Smooth muscle cell (in vitro differentiated cells): ENCODE results near the gene GATAD2B. TPM values are rescaled to one million over a fixed set of nuclear protein-coding genes. Genes with fewer than 3 reads are reported as not detected.

ENCODE experiments used
- DNase-seq: peaks from one replicate; lab custom pipeline; 2025; ENCODE audit not compliant: unreplicated experiment; lab: John Stamatoyannopoulos, UW
- H2AFZ ChIP-seq: fragments of 200-600 bp; sonication (generic); 2 replicates; pipeline ENCODE4 v1.6.0; 2016; ENCODE audit warnings: antibody characterized with exemption, low read depth, mild to moderate bottlenecking
- H3F3A ChIP-seq: fragments of 200-600 bp; sonication (generic); 2 replicates; pipeline ENCODE4 v1.6.0; 2017; ENCODE audit warnings: antibody characterized with exemption, low read depth
- H3K27ac ChIP-seq: fragments of 200-600 bp; sonication (generic); 2 replicates; pipeline ENCODE4 v1.5.1; 2016; ENCODE audit warnings: low read depth, mild to moderate bottlenecking
- H3K27me3 ChIP-seq: fragments of 200-600 bp; sonication (generic); 2 replicates; pipeline ENCODE4 v1.6.1; 2016; ENCODE audit warnings: low read depth, mild to moderate bottlenecking
- H3K36me3 ChIP-seq: fragments of 200-600 bp; sonication (generic); 2 replicates; pipeline ENCODE4 v1.5.1; 2016; ENCODE audit warnings: low read depth
- H3K4me1 ChIP-seq: fragments of 200-600 bp; sonication (generic); 2 replicates; pipeline ENCODE4 v1.5.1; 2016; ENCODE audit warnings: low read depth
- H3K4me2 ChIP-seq: fragments of 200-600 bp; sonication (generic); 2 replicates; pipeline ENCODE4 v1.6.0; 2016; ENCODE audit warnings: mild to moderate bottlenecking
- H3K4me3 ChIP-seq: fragments of 200-600 bp; sonication (generic); 2 replicates; pipeline ENCODE4 v1.5.1; 2016; ENCODE audit warnings: mild to moderate bottlenecking
- H3K79me2 ChIP-seq: fragments of 200-600 bp; sonication (generic); 2 replicates; pipeline ENCODE4 v1.6.0; 2016; ENCODE audit warnings: low read depth, mild to moderate bottlenecking
- H3K9ac ChIP-seq: fragments of 200-600 bp; sonication (generic); 2 replicates; pipeline ENCODE4 v1.6.0; 2016; ENCODE audit warnings: low read depth
- H3K9me3 ChIP-seq: fragments of 200-600 bp; sonication (generic); replicated peaks from 2 replicates; pipeline ENCODE4 v1.5.1; 2016; ENCODE audit warnings: low read depth
- H4K20me1 ChIP-seq: fragments of 200-600 bp; sonication (generic); 2 replicates; pipeline ENCODE4 v1.6.0; 2016; ENCODE audit warnings: low read depth
- CTCF ChIP-seq: fragments of 200-600 bp; sonication (generic); IDR thresholded peaks from 2 replicates; pipeline ENCODE4 v1.5.1; 2017; ENCODE audit warnings: borderline replicate concordance, mild to moderate bottlenecking, antibody characterized with exemption; ENCODE audit not compliant: insufficient read depth, poor library complexity, severe bottlenecking
- WGBS: methylation state at CpG from one replicate; pipeline ENCODE4 v1.1.7; 2016; ENCODE audit warnings: low lambda C conversion rate; 5-methylcytosine and 5-hydroxymethylcytosine counted together
- polyA plus RNA-seq: library from polyadenylated mRNA; unstranded; fragments of >200 nt; fragmentation: Nextera tagmentation; extraction: Ambion mirVana; gene quantifications from 2 replicates; pipeline ENCODE4 v1.2.1, GENCODE V29; 2016
- total RNA-seq: library from RNA; depleted of rRNA; stranded (reverse); fragments of >200 nt; gene quantifications from 2 replicates; pipeline ENCODE4 v1.2.3, GENCODE V29; 2014

The GATAD2B gene
- total and polyA plus RNA-seq, 2 experiments from 2014 or later, result 7.8 to 24.9 TPM

- H3K27ac ChIP-seq, result peak overlapping the region; percentile 36
Measured at GRCh38 chr1:153881751-153882150, 41.0 kb downstream of the GATAD2B start.

GRCh38 chr1:153880962-153881361 lies 41.8 kb downstream of the GATAD2B start:
- Histone ChIP-seq H2AFZ (no peak overlapping the region), H3K9me3 (no peaks in the 10 kb centered on the region), H3F3A (peaks cover 5% of the 10 kb centered on the region), H4K20me1 (peaks cover 99% of the 10 kb centered on the region), H3K79me2 (peaks cover 97% of the 10 kb centered on the region), H3K36me3 (no peaks in the 10 kb centered on the region), H3K4me3 (peak overlapping the region; percentile 30), H3K27ac (peak overlapping the region; percentile 36), H3K9ac (no peak overlapping the region), H3K27me3 (no peaks in the 10 kb centered on the region), H3K4me2 (peak overlapping the region; percentile 62), H3K4me1 (peaks cover 16% of the 10 kb centered on the region)
- TF ChIP-seq CTCF, result no peak
- peak; percentile 47 for DNase-seq
- 35% methylated on average over 5 of the region's 5 CpGs for WGBS

More at GRCh38 chr1:153881751-153882150, 41.0 kb downstream of the GATAD2B start:
- no peak overlapping the region for H2AFZ ChIP-seq
- H3K4me2 ChIP-seq, result peak overlapping the region; percentile 62
- 73% methylated on average over 9 of the region's 9 CpGs for WGBS
- H3K9me3 ChIP-seq, result no peaks in the 10 kb centered on the region
- H4K20me1 ChIP-seq, result peaks cover 99% of the 10 kb centered on the region
- H3K4me1 ChIP-seq, result peaks cover 16% of the 10 kb centered on the region
- peaks cover 100% of the 10 kb centered on the region for H3K79me2 ChIP-seq
- peaks cover 5% of the 10 kb centered on the region for H3F3A ChIP-seq
- TF ChIP-seq CTCF, result no peak
- peak overlapping the region; percentile 30 for H3K4me3 ChIP-seq
- DNase-seq, result no peak
- H3K27me3 ChIP-seq, result no peaks in the 10 kb centered on the region
- no peaks in the 10 kb centered on the region for H3K36me3 ChIP-seq
- no peak overlapping the region for H3K9ac ChIP-seq

GRCh38 chr1:153880024-153880423 lies 42.7 kb downstream of the GATAD2B start:
- Histone ChIP-seq H3K9ac (no peak overlapping the region), H3K36me3 (no peaks in the 10 kb centered on the region), H3K9me3 (no peaks in the 10 kb centered on the region), H3K4me3 (no peak overlapping the region), H3K27me3 (no peaks in the 10 kb centered on the region), H2AFZ (no peak overlapping the region), H3K27ac (no peak overlapping the region), H3F3A (peaks cover 5% of the 10 kb centered on the region), H3K4me2 (no peak overlapping the region), H4K20me1 (peaks cover 99% of the 10 kb centered on the region), H3K4me1 (peaks cover 16% of the 10 kb centered on the region), H3K79me2 (peaks cover 97% of the 10 kb centered on the region)
- WGBS, result 100% methylated on average over 5 of the region's 9 CpGs
- DNase-seq, result no peak
- no peak for TF ChIP-seq CTCF

GRCh38 chr1:153877112-153877511 lies 45.7 kb downstream of the GATAD2B start:
- H3F3A ChIP-seq, result peaks cover 3% of the 10 kb centered on the region
- H3K79me2 ChIP-seq, result peaks cover 97% of the 10 kb centered on the region
- 89% methylated on average over 1 of the region's 1 CpG for WGBS
- H3K9ac ChIP-seq, result no peak overlapping the region
- H3K4me1 ChIP-seq, result peaks cover 10% of the 10 kb centered on the region
- TF ChIP-seq CTCF, result no peak
- no peak overlapping the region for H3K4me2 ChIP-seq
- no peaks in the 10 kb centered on the region for H3K9me3 ChIP-seq
- H3K27me3 ChIP-seq, result no peaks in the 10 kb centered on the region
- no peak overlapping the region for H3K4me3 ChIP-seq
- peaks cover 100% of the 10 kb centered on the region for H4K20me1 ChIP-seq
- no peaks in the 10 kb centered on the region for H3K36me3 ChIP-seq
- no peak for DNase-seq
- H3K27ac ChIP-seq, result no peak overlapping the region
- H2AFZ ChIP-seq, result no peak overlapping the region
